ENCODE results near the gene MROH2A. TPM values are rescaled to one million over a fixed set of nuclear protein-coding genes. Genes with fewer than 3 reads are reported as not detected.
A peak's percentile ranks its signal among the peaks of the same experiment; 100 is the strongest.

MROH2A gene
- total and polyA plus RNA-seq, 4 donors, result 0.08 to 0.28 (median 0.09) TPM; not detected in 1

- Histone ChIP-seq H3K4me1 (ENCODE audit: control insufficient read depth in 4 of 4, insufficient read depth in 4 of 4, low read length in 3 of 4) (no peaks in the 10 kb centered on the region), H3K36me3 (ENCODE audit: control insufficient read depth in 4 of 4, insufficient read depth in 3 of 4, low read depth in 1 of 4, low read length in 3 of 4) (no peaks in the 10 kb centered on the region), H3K9me3 (ENCODE audit: control insufficient read depth in 4 of 4, low read length in 3 of 4) (no peaks in the 10 kb centered on the region), H3K9ac (ENCODE audit: low read depth in 1 of 2, low read length in 2 of 2) (no peak overlapping the region), H3K27ac (ENCODE audit: low read depth in 1 of 2, low read length in 2 of 2) (no peak overlapping the region), H3K4me3 (ENCODE audit: low read depth in 1 of 3, low read length in 3 of 3) (no peak overlapping the region), H3K27me3 (ENCODE audit: control insufficient read depth in 4 of 4, insufficient read depth in 4 of 4, low read length in 3 of 4) (no peaks in the 10 kb centered on the region)
- 95% methylated on average over 19 of the region's 19 CpGs for WGBS
- no peak for TF ChIP-seq HNF4G (IDR thresholded peaks at IDR 0.05)
- TF ChIP-seq FOXA1 (IDR thresholded peaks at IDR 0.05), result no peak
- no peak for TF ChIP-seq RAD21 (IDR thresholded peaks at IDR 0.05)
- no peak for TF ChIP-seq EGR1 (IDR thresholded peaks at IDR 0.05; ENCODE audit: low read depth in 2 of 2)
- no peak for TF ChIP-seq ATF3 (IDR thresholded peaks at IDR 0.05)
- TF ChIP-seq FOXA2 (IDR thresholded peaks at IDR 0.05), result no peak
- no peak for TF ChIP-seq GABPA (IDR thresholded peaks at IDR 0.05 in 1 of 2, conservative IDR thresholded peaks at IDR 0.05 in 1 of 2)
- no peak for TF ChIP-seq CTCF (IDR thresholded peaks at IDR 0.05; ENCODE audit: low read depth, low read length, missing input control)
- no peak for TF ChIP-seq ZBTB33 (IDR thresholded peaks at IDR 0.05)
- no peak for TF ChIP-seq RXRA (IDR thresholded peaks at IDR 0.05)
- TF ChIP-seq MAX (IDR thresholded peaks at IDR 0.05), result no peak
- TF ChIP-seq NR2F2 (IDR thresholded peaks at IDR 0.05), result no peak
- TF ChIP-seq JUND (IDR thresholded peaks at IDR 0.05), result no peak
- TF ChIP-seq SP1 (IDR thresholded peaks at IDR 0.05), result no peak
- peak; percentile 25 for DNase-seq (ENCODE audit: low spot score)
Observed at GRCh38 chr2:233844064-233844807, 66.1 kb downstream of the MROH2A start.

GRCh38 chr2:233844836-233845235, 66.7 kb downstream of the MROH2A start:
- 92% methylated on average over 3 of the region's 3 CpGs for WGBS
- H3K27ac ChIP-seq (ENCODE audit: low read depth in 1 of 2, low read length in 2 of 2), result no peak overlapping the region
- H3K9me3 ChIP-seq (ENCODE audit: control insufficient read depth in 4 of 4, low read length in 3 of 4), result no peaks in the 10 kb centered on the region
- H3K27me3 ChIP-seq (ENCODE audit: control insufficient read depth in 4 of 4, insufficient read depth in 4 of 4, low read length in 3 of 4), result no peaks in the 10 kb centered on the region
- H3K36me3 ChIP-seq (ENCODE audit: control insufficient read depth in 4 of 4, insufficient read depth in 3 of 4, low read depth in 1 of 4, low read length in 3 of 4), result no peaks in the 10 kb centered on the region
- H3K4me3 ChIP-seq (ENCODE audit: low read depth in 1 of 3, low read length in 3 of 3), result no peak overlapping the region
- no peak overlapping the region for H3K9ac ChIP-seq (ENCODE audit: low read depth in 1 of 2, low read length in 2 of 2)
- no peaks in the 10 kb centered on the region for H3K4me1 ChIP-seq (ENCODE audit: control insufficient read depth in 4 of 4, insufficient read depth in 4 of 4, low read length in 3 of 4)
- DNase-seq (ENCODE audit: low spot score), result no peak
- no peak for TF ChIP-seq REST (IDR thresholded peaks at IDR 0.05)
- TF ChIP-seq HNF4A (conservative IDR thresholded peaks at IDR 0.05), result no peak
- no peak for TF ChIP-seq RAD21 (IDR thresholded peaks at IDR 0.05)
- TF ChIP-seq JUND (IDR thresholded peaks at IDR 0.05), result no peak
- TF ChIP-seq FOXA1 (IDR thresholded peaks at IDR 0.05), result no peak
- no peak for TF ChIP-seq CTCF (IDR thresholded peaks at IDR 0.05; ENCODE audit: low read depth, low read length, missing input control)
- TF ChIP-seq SP1 (IDR thresholded peaks at IDR 0.05), result no peak
- TF ChIP-seq EGR1 (IDR thresholded peaks at IDR 0.05; ENCODE audit: low read depth in 2 of 2), result no peak
- no peak for TF ChIP-seq ZBTB33 (IDR thresholded peaks at IDR 0.05)
- no peak for TF ChIP-seq GABPA (IDR thresholded peaks at IDR 0.05 in 1 of 2, conservative IDR thresholded peaks at IDR 0.05 in 1 of 2)
- no peak for TF ChIP-seq FOXA2 (IDR thresholded peaks at IDR 0.05)
- TF ChIP-seq RXRA (IDR thresholded peaks at IDR 0.05), result no peak
- TF ChIP-seq YY1 (IDR thresholded peaks at IDR 0.05), result no peak
- no peak for TF ChIP-seq MAX (IDR thresholded peaks at IDR 0.05)
- TF ChIP-seq HNF4G (IDR thresholded peaks at IDR 0.05), result no peak
- no peak for TF ChIP-seq TAF1 (conservative IDR thresholded peaks at IDR 0.05)
